Tibial nerve (tissue), 4 donors: ENCODE measurements around the gene PLEKHG7. TPM values are rescaled to one million over a fixed set of nuclear protein-coding genes. Genes with fewer than 3 reads are reported as not detected.
"Not testable (repeated sequence)": the region's sequence is repeated elsewhere in the genome, so short reads cannot be mapped to it uniquely, and the experiment has no call there.

Experiments used
- DNase-seq, 2 donors: peaks; one replicate each; pipeline ENCODE4 v3.0.0-alpha.2; 2019; ENCODE audit warnings: low spot score in 2 of 2
- H3K27ac ChIP-seq, 4 donors: fragments of 200-600 bp; sonication (generic) in 3 of 4; one replicate each; pipeline ENCODE4 v1.5.1; 2017 to 2019; ENCODE audit warnings: mild to moderate bottlenecking in 1 of 4
- H3K27me3 ChIP-seq, 2 donors: fragments of 200-600 bp; sonication (generic) in 1 of 2; one replicate each; pipeline versions ENCODE4 v1.5.1 to v1.6.0; 2017 to 2019
- H3K36me3 ChIP-seq, 3 donors: fragments of 200-600 bp; sonication (generic); one replicate each; pipeline ENCODE4 v1.5.1; 2018 to 2019
- H3K4me1 ChIP-seq, 4 donors: fragments of 200-600 bp; sonication (generic) in 3 of 4; one replicate each; pipeline ENCODE4 v1.5.1; 2017 to 2019
- H3K4me3 ChIP-seq, 4 donors: fragments of 200-600 bp; sonication (generic) in 3 of 4; one replicate each; pipeline ENCODE4 v1.5.1; 2017 to 2019; ENCODE audit warnings: mild to moderate bottlenecking in 1 of 4, moderate library complexity in 1 of 4
- H3K9me3 ChIP-seq, 4 donors: fragments of 200-600 bp; sonication (generic) in 3 of 4; one replicate each; pipeline ENCODE4 v1.5.1; 2017 to 2019
- CTCF ChIP-seq, 5 experiments: fragments of 200-600 bp in 3 of 5; fragments of 450-650 bp in 2 of 5; sonication (generic) in 3 of 5; IDR thresholded peaks; one replicate each; pipeline ENCODE4 v1.5.1; 2016 to 2019; ENCODE audit warnings: antibody characterized with exemption in 5 of 5, mild to moderate bottlenecking in 3 of 5, moderate library complexity in 2 of 5
- EP300 ChIP-seq, 2 donors: sonication (generic); formaldehyde crosslinking; IDR thresholded peaks; one replicate each; pipeline ENCODE4 v1.6.1; 2017; ENCODE audit warnings: antibody characterized with exemption in 2 of 2, mild to moderate bottlenecking in 1 of 2
- POLR2A ChIP-seq, 2 donors: fragments of 450-650 bp; IDR thresholded peaks; one replicate each; pipeline ENCODE4 v1.6.1; 2017; ENCODE audit warnings: antibody characterized with exemption in 2 of 2, mild to moderate bottlenecking in 2 of 2, moderate library complexity in 2 of 2
- WGBS, 2 donors: methylation state at CpG; one replicate each; pipeline ENCODE4 v1.1.5; 2018; 5-methylcytosine and 5-hydroxymethylcytosine counted together
- total RNA-seq, 4 donors: library from RNA; depleted of rRNA; stranded (reverse); fragments of >200 nt; gene quantifications; one replicate each; pipeline ENCODE4 v1.1.0, GENCODE V29; 2016

PLEKHG7 gene
- total RNA-seq, 4 donors from 2014 or later, result 1.2 to 3.1 (median 2.2) TPM

GRCh38 chr12:92743026-92743425 is 40.2 kb downstream of the PLEKHG7 start:
- WGBS, 2 donors, result 91 to 97% methylated on average over 3 of the region's 3 CpGs
- H3K4me3 ChIP-seq, result no peak overlapping the region
- TF ChIP-seq EP300 (IDR thresholded peaks at IDR 0.05), result no peak
- H3K27ac ChIP-seq, result no peak overlapping the region
- H3K36me3 ChIP-seq, result no peaks in the 10 kb centered on the region
- H3K27me3 ChIP-seq, result no peaks in the 10 kb centered on the region
- peaks cover 0 to 12% (median 5%) of the 10 kb centered on the region in 4 donors for H3K4me1 ChIP-seq
- no peak for DNase-seq
- H3K9me3 ChIP-seq, result no peaks in the 10 kb centered on the region

- peaks cover 0 to 12% (median 5%) of the 10 kb centered on the region in 4 donors for H3K4me1 ChIP-seq
- H3K9me3 ChIP-seq, result no peaks in the 10 kb centered on the region
- peak; percentile 44 to 70 for DNase-seq
- TF ChIP-seq EP300 (IDR thresholded peaks at IDR 0.05) (peak in 1 of 2 donors; percentile 80), POLR2A (IDR thresholded peaks at IDR 0.05) (no peak)
- no peaks in the 10 kb centered on the region for H3K27me3 ChIP-seq
- WGBS, 2 donors, result 28 to 39% methylated on average over 4 of the region's 4 CpGs
- H3K36me3 ChIP-seq, result no peaks in the 10 kb centered on the region
- peak overlapping the region in 2 of 4 donors; percentile 38 to 81 for H3K27ac ChIP-seq
- no peak overlapping the region for H3K4me3 ChIP-seq
Measured at GRCh38 chr12:92745856-92746550, 43.2 kb downstream of the PLEKHG7 start.

- no peak overlapping the region for H3K4me3 ChIP-seq
- WGBS, 2 donors, result 70 to 78% methylated on average over 1 of the region's 1 CpG
- DNase-seq, result no peak
- TF ChIP-seq EP300 (IDR thresholded peaks at IDR 0.05) (no peak), POLR2A (IDR thresholded peaks at IDR 0.05) (no peak), CTCF (IDR thresholded peaks at IDR 0.05) (no peak)
- H3K4me1 ChIP-seq, result peaks cover 0 to 12% (median 5%) of the 10 kb centered on the region in 4 donors
- no peaks in the 10 kb centered on the region for H3K9me3 ChIP-seq
- no peaks in the 10 kb centered on the region for H3K36me3 ChIP-seq
- H3K27ac ChIP-seq, result no peak overlapping the region
- H3K27me3 ChIP-seq, result no peaks in the 10 kb centered on the region
Measured at GRCh38 chr12:92747151-92747550, 44.4 kb downstream of the PLEKHG7 start.

- DNase-seq, H3K27me3 ChIP-seq, H3K4me3 ChIP-seq, H3K9me3 ChIP-seq, H3K36me3 ChIP-seq, H3K27ac ChIP-seq: not testable (repeated sequence)
- H3K4me1 ChIP-seq, result peaks cover 0 to 12% (median 5%) of the 10 kb centered on the region in 4 donors
Measured at GRCh38 chr12:92749691-92750090, 46.9 kb downstream of the PLEKHG7 start.

- no peak for TF ChIP-seq POLR2A (IDR thresholded peaks at IDR 0.05)
- TF ChIP-seq EP300 (IDR thresholded peaks at IDR 0.05), result peak in 1 of 2 donors; percentile 21
- TF ChIP-seq CTCF (IDR thresholded peaks at IDR 0.05), result no peak
- H3K36me3 ChIP-seq, result no peaks in the 10 kb centered on the region
- H3K4me1 ChIP-seq, result no peaks in the 10 kb centered on the region
- H3K9me3 ChIP-seq, result no peaks in the 10 kb centered on the region
- no peak overlapping the region for H3K4me3 ChIP-seq
- 34 to 49% methylated on average over 10 of the region's 10 CpGs for WGBS, 2 donors
- peak overlapping the region in 1 of 4 donors; percentile 59 for H3K27ac ChIP-seq
- no peak for DNase-seq
- no peaks in the 10 kb centered on the region for H3K27me3 ChIP-seq
Measured at GRCh38 chr12:92753976-92754885, 51.4 kb downstream of the PLEKHG7 start.

- H3K27me3 ChIP-seq, result no peaks in the 10 kb centered on the region
- no peak overlapping the region for H3K4me3 ChIP-seq
- no peak overlapping the region for H3K27ac ChIP-seq
- WGBS, 2 donors, result 63 to 71% methylated on average over 3 of the region's 3 CpGs
- TF ChIP-seq POLR2A (IDR thresholded peaks at IDR 0.05) (no peak), EP300 (IDR thresholded peaks at IDR 0.05) (no peak), CTCF (IDR thresholded peaks at IDR 0.05) (no peak)
- no peaks in the 10 kb centered on the region for H3K9me3 ChIP-seq
- H3K36me3 ChIP-seq, result no peaks in the 10 kb centered on the region
- no peaks in the 10 kb centered on the region for H3K4me1 ChIP-seq
- no peak for DNase-seq
Measured at GRCh38 chr12:92756898-92757596, 54.3 kb downstream of the PLEKHG7 start.
